ENCODE measurements around the gene CLSTN2. TPM values are rescaled to one million over a fixed set of nuclear protein-coding genes. Genes with fewer than 3 reads are reported as not detected.

CLSTN2 gene
- polyA plus RNA-seq, 3 donors, result not detected

DNA sequence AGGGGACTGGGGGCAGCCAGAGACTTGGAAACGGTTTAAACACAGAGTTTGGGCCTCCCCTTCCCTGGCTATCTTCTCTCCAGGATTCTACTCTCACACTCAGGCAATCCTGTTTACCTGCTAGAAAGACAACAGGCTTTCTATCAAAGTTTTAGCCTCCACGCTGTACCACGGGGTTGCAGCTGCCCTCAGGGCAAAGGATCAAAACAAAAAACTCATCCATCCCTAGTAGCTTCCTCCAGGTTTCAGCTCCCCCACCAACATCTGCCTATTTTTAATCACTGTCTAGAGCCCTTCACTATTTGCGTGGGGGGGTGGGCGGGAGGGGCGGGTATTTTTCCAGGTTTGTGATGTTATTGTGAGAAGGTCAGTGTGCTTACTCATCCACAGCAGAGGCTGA is 456.1 kb downstream of the CLSTN2 start:
- no peaks in the 10 kb centered on the region for H3K4me1 Mint-ChIP-seq
- H3K9me3 Mint-ChIP-seq, result peaks cover 0 to 3% (median 0%) of the 10 kb centered on the region in 7 donors
- no peak overlapping the region for H3K9ac ChIP-seq (ENCODE audit: insufficient read depth, low read length, poor library complexity, severe bottlenecking)
- no peak overlapping the region for H3K4me3 ChIP-seq (replicated peaks in 1 of 3; ENCODE audit: low read depth in 2 of 3, low read length in 3 of 3)
- H4K20me1 ChIP-seq (ENCODE audit: insufficient read depth, low read length), result no peaks in the 10 kb centered on the region
- peaks cover 0 to 2% of the 10 kb centered on the region in 2 donors for H3K9me3 ChIP-seq (replicated peaks in 1 of 2; ENCODE audit: control insufficient read depth in 1 of 2, insufficient read depth in 1 of 2, low read length in 2 of 2)
- intact Hi-C loops (cut with micrococcal nuclease), result no loop called here
- H3K4me2 ChIP-seq (replicated peaks; ENCODE audit: extremely low read depth, low read length, poor library complexity, severe bottlenecking), result no peak overlapping the region
- no peak overlapping the region for H3K27ac ChIP-seq (ENCODE audit: low read depth in 1 of 2, low read length in 2 of 2)
- no peaks in the 10 kb centered on the region for H3K27me3 ChIP-seq (ENCODE audit: control insufficient read depth in 2 of 2, insufficient read depth in 2 of 2, low read length in 2 of 2)
- no peak overlapping the region for H3K4me3 Mint-ChIP-seq
- H3K36me3 ChIP-seq (replicated peaks in 1 of 2; ENCODE audit: control insufficient read depth in 1 of 2, insufficient read depth in 2 of 2, low read length in 2 of 2), result no peaks in the 10 kb centered on the region
- 92% methylated on average over 3 of the region's 6 CpGs for WGBS (ENCODE audit: insufficient coverage)
- no peaks in the 10 kb centered on the region for H3K36me3 Mint-ChIP-seq
- H3K27ac Mint-ChIP-seq, result no peak overlapping the region
- H3K4me1 ChIP-seq (ENCODE audit: control insufficient read depth in 1 of 2, insufficient read depth in 2 of 2, low read length in 2 of 2), result no peaks in the 10 kb centered on the region
- no peaks in the 10 kb centered on the region for H3K27me3 Mint-ChIP-seq (ENCODE audit: low read depth in 3 of 3)
- TF ChIP-seq, protein P1, sequence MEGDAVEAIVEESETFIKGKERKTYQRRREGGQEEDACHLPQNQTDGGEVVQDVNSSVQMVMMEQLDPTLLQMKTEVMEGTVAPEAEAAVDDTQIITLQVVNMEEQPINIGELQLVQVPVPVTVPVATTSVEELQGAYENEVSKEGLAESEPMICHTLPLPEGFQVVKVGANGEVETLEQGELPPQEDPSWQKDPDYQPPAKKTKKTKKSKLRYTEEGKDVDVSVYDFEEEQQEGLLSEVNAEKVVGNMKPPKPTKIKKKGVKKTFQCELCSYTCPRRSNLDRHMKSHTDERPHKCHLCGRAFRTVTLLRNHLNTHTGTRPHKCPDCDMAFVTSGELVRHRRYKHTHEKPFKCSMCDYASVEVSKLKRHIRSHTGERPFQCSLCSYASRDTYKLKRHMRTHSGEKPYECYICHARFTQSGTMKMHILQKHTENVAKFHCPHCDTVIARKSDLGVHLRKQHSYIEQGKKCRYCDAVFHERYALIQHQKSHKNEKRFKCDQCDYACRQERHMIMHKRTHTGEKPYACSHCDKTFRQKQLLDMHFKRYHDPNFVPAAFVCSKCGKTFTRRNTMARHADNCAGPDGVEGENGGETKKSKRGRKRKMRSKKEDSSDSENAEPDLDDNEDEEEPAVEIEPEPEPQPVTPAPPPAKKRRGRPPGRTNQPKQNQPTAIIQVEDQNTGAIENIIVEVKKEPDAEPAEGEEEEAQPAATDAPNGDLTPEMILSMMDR (IDR thresholded peaks at IDR 0.05), result no peak
- DNase-seq, result no peak
- H2AFZ ChIP-seq (ENCODE audit: insufficient read depth, low read depth, low read length, poor library complexity, severe bottlenecking), result no peak overlapping the region
- no peaks in the 10 kb centered on the region for H3K79me2 ChIP-seq (ENCODE audit: insufficient read depth, low read length)

DNA sequence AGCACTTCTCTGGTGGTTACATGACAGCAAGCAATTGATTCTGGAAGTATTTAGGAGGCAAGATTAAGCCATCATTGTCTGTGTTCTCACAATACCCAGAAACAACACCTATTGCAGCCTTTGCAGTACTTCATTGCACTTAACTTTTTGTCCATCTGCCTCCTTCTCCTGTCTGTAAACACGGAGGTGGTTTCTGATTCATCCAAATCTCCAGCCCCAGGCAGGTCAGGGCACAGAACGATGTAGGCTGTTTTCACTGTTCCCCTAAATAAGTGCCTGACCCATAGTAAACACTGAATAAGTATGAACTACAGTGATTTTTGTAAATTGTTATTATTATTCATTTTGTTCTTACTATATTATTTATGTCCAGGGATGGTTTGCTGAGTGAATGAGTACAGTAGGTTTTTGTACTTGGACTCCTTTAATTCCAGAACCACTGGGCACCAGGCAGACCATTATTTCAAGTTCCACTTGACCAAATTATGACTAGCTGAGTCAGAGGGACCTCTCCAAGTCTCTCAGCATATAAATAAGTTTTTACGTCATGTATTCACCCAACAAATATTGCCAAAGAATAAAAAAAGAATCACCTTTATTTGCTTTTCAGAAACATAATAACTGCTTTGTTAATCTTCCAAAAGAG is 459.6 kb downstream of the CLSTN2 start:
- H3K9me3 ChIP-seq (replicated peaks in 1 of 2; ENCODE audit: control insufficient read depth in 1 of 2, insufficient read depth in 1 of 2, low read length in 2 of 2), result peaks cover 0 to 2% of the 10 kb centered on the region in 2 donors
- TF ChIP-seq, protein P1 (IDR thresholded peaks at IDR 0.05), result no peak
- no peaks in the 10 kb centered on the region for H3K27me3 ChIP-seq (ENCODE audit: control insufficient read depth in 2 of 2, insufficient read depth in 2 of 2, low read length in 2 of 2)
- H4K20me1 ChIP-seq (ENCODE audit: insufficient read depth, low read length), result no peaks in the 10 kb centered on the region
- no peak overlapping the region for H3K4me3 Mint-ChIP-seq
- no peak overlapping the region for H3K9ac ChIP-seq (ENCODE audit: insufficient read depth, low read length, poor library complexity, severe bottlenecking)
- H3K27ac ChIP-seq (ENCODE audit: low read depth in 1 of 2, low read length in 2 of 2), result no peak overlapping the region
- intact Hi-C loops (cut with micrococcal nuclease), result no loop called here
- H3K4me1 ChIP-seq (ENCODE audit: control insufficient read depth in 1 of 2, insufficient read depth in 2 of 2, low read length in 2 of 2), result no peaks in the 10 kb centered on the region
- H3K36me3 Mint-ChIP-seq, result no peaks in the 10 kb centered on the region
- DNase-seq, result no peak
- no peaks in the 10 kb centered on the region for H3K36me3 ChIP-seq (replicated peaks in 1 of 2; ENCODE audit: control insufficient read depth in 1 of 2, insufficient read depth in 2 of 2, low read length in 2 of 2)
- H3K4me3 ChIP-seq (replicated peaks in 1 of 3; ENCODE audit: low read depth in 2 of 3, low read length in 3 of 3), result no peak overlapping the region
- no peak overlapping the region for H3K4me2 ChIP-seq (replicated peaks; ENCODE audit: extremely low read depth, low read length, poor library complexity, severe bottlenecking)
- no peaks in the 10 kb centered on the region for H3K27me3 Mint-ChIP-seq (ENCODE audit: low read depth in 3 of 3)
- H3K79me2 ChIP-seq (ENCODE audit: insufficient read depth, low read length), result no peaks in the 10 kb centered on the region
- H3K4me1 Mint-ChIP-seq, result peaks cover under 1% of the 10 kb centered on the region
- H2AFZ ChIP-seq (ENCODE audit: insufficient read depth, low read depth, low read length, poor library complexity, severe bottlenecking), result no peak overlapping the region
- H3K9me3 Mint-ChIP-seq, result peaks cover 0 to 1% (median 0%) of the 10 kb centered on the region in 7 donors
- WGBS (ENCODE audit: insufficient coverage), result 67% methylated on average over 1 of the region's 3 CpGs
- no peak overlapping the region for H3K27ac Mint-ChIP-seq
